ENCODE measurements around the gene IFI16. TPM values are rescaled to one million over a fixed set of nuclear protein-coding genes. Genes with fewer than 3 reads are reported as not detected.

Gene IFI16
- total RNA-seq, 1 experiment from 2014 or later: 2.9 TPM

Other genes starting within 250 kb of the IFI16 start
- not detected in 2 replicates for gene OR6N1, start 237.7 kb upstream of the IFI16 start, total RNA-seq (2021)
- not detected in 2 replicates for gene OR6N2, start 228.7 kb upstream of the IFI16 start, total RNA-seq (2021)
- gene MNDA, start 178.6 kb upstream of the IFI16 start, total RNA-seq (2021): not detected in 2 replicates
- gene PYHIN1, start 78.4 kb upstream of the IFI16 start, total RNA-seq (2021): not detected in 2 replicates
- 0.90 and 1.1 TPM in 2 replicates for gene AIM2, start 66.9 kb downstream of the IFI16 start, total RNA-seq (2021)
- 5.6 and 5.7 TPM in 2 replicates for gene CADM3, start 161.7 kb downstream of the IFI16 start, total RNA-seq (2021)
- 0.26 and 0.39 TPM in 2 replicates for gene ACKR1, start 195.0 kb downstream of the IFI16 start, total RNA-seq (2021)